H1 (cell line): ENCODE results near the gene RAB26. TPM values are rescaled to one million over a fixed set of nuclear protein-coding genes. Genes with fewer than 3 reads are reported as not detected.

ENCODE experiments used
- CTCF ChIA-PET: fragments of 300-600 bp; sonication (Branson Sonifier 250); formaldehyde crosslinking; loops from one replicate; lab custom pipeline; 2021; ENCODE audit not compliant: partially characterized antibody; lab: Charles Lee
- POLR2A ChIA-PET: fragments of 300-600 bp; sonication (Branson Sonifier 250); formaldehyde crosslinking; loops from one replicate; lab custom pipeline; 2021; ENCODE audit warnings: inconsistent platforms; ENCODE audit not compliant: partially characterized antibody; lab: Charles Lee
- DNase-seq, 2 experiments: peaks; one replicate each; pipeline versions ENCODE4 v3.0.0 to v3.0.0-alpha.2; 2010 to 2022; ENCODE audit warnings: low spot score in 2 of 2, low read depth in 1 of 2, mixed read lengths in 1 of 2
- FAIRE-seq: peaks from 2 replicates; lab custom pipeline; 2011; peaks lifted over from hg19 to GRCh38; lab: Jason Lieb, UNC
- H2AFZ ChIP-seq: 2 replicates; pipeline ENCODE4 v1.8.1; 2012; ENCODE audit warnings: low read length, inconsistent platforms
- H2AK5ac ChIP-seq: 2 replicates; pipeline ENCODE4 v1.6.1; 2013; ENCODE audit warnings: low read depth, low read length
- H2BK120ac ChIP-seq: replicated peaks from 2 replicates; pipeline ENCODE3; 2013; ENCODE audit warnings: low read depth, low read length, inconsistent platforms
- H2BK12ac ChIP-seq: 2 replicates; pipeline ENCODE4 v1.6.1; 2013; ENCODE audit warnings: low read depth, low read length
- H2BK15ac ChIP-seq: 2 replicates; pipeline ENCODE4 v1.6.1; 2013; ENCODE audit warnings: low read length
- H2BK20ac ChIP-seq: 2 replicates; pipeline ENCODE4 v1.6.1; 2013; ENCODE audit warnings: low read length
- H2BK5ac ChIP-seq: 2 replicates; pipeline ENCODE4 v1.6.1; 2013; ENCODE audit warnings: low read depth, low read length
- H3K14ac ChIP-seq: 2 replicates; pipeline ENCODE4 v1.6.1; 2013; ENCODE audit warnings: inconsistent platforms; ENCODE audit not compliant: insufficient read length
- H3K18ac ChIP-seq: 2 replicates; pipeline ENCODE4 v1.6.1; 2013; ENCODE audit warnings: low read length; ENCODE audit errors: extremely low read depth
- H3K23ac ChIP-seq: 2 replicates; pipeline ENCODE4 v1.6.1; 2013; ENCODE audit warnings: inconsistent platforms; ENCODE audit not compliant: insufficient read length
- H3K23me2 ChIP-seq: 2 replicates; pipeline ENCODE4 v1.6.1; 2013; ENCODE audit warnings: low read depth, low read length
- H3K27ac ChIP-seq: 2 replicates; pipeline ENCODE4 v1.6.1; 2011; ENCODE audit warnings: low read depth, low read length, inconsistent platforms
- H3K27me3 ChIP-seq, 4 experiments: replicated peaks in 1 of 4; 1 replicate in 1 of 4; 2 replicates in 3 of 4; pipeline versions ENCODE4 v1.6.1 to v1.8.1; 2011 to 2013; ENCODE audit warnings: low read length in 3 of 4, mild to moderate bottlenecking in 3 of 4, inconsistent platforms in 2 of 4, mixed read lengths in 2 of 4, moderate library complexity in 1 of 4; ENCODE audit not compliant: control insufficient read depth in 3 of 4, insufficient read depth in 3 of 4; ENCODE audit errors: extremely low read depth in 1 of 4
- H3K36me3 ChIP-seq, 4 experiments: 2 replicates each; pipeline versions ENCODE4 v1.6.1 to v1.8.1; 2011 to 2013; ENCODE audit warnings: mild to moderate bottlenecking in 4 of 4, low read length in 3 of 4, moderate library complexity in 2 of 4, control low read depth in 1 of 4, inconsistent platforms in 1 of 4; ENCODE audit not compliant: insufficient read depth in 4 of 4, control insufficient read depth in 2 of 4
- H3K4ac ChIP-seq: replicated peaks from 2 replicates; pipeline ENCODE3; 2013; ENCODE audit warnings: low read length, low read depth, mixed read lengths, inconsistent platforms; ENCODE audit not compliant: insufficient read length
- H3K4me1 ChIP-seq, 4 experiments: replicated peaks in 1 of 4; 1 replicate in 1 of 4; 2 replicates in 3 of 4; pipeline versions ENCODE4 v1.6.1 to v1.8.1; 2011 to 2013; ENCODE audit warnings: low read length in 3 of 4, inconsistent platforms in 2 of 4, mixed read lengths in 1 of 4; ENCODE audit not compliant: insufficient read depth in 4 of 4, control insufficient read depth in 3 of 4
- H3K4me2 ChIP-seq, 2 experiments: 2 replicates each; pipeline versions ENCODE4 v1.6.1 to v1.8.1; 2011 to 2013; ENCODE audit warnings: low read depth in 2 of 2, low read length in 2 of 2, control low read depth in 1 of 2, inconsistent platforms in 1 of 2, mild to moderate bottlenecking in 1 of 2; ENCODE audit not compliant: insufficient read depth in 1 of 2
- H3K4me3 ChIP-seq, 4 experiments: fragments of 200-600, 300-600 bp in 1 of 4; sonication (generic), shearing (Covaris generic), sonication (Bioruptor Twin) in 1 of 4; 2 replicates each; pipeline versions ENCODE4 v1.5.1 to v1.8.1; 2011 to 2016; ENCODE audit warnings: low read length in 4 of 4, low read depth in 3 of 4, control low read depth in 2 of 4, inconsistent platforms in 2 of 4, mild to moderate bottlenecking in 2 of 4, mixed read lengths in 1 of 4, moderate library complexity in 1 of 4; ENCODE audit not compliant: insufficient read depth in 2 of 4; ENCODE audit errors: extremely low read depth in 1 of 4
- H3K56ac ChIP-seq: replicated peaks from 2 replicates; pipeline ENCODE3; 2013; ENCODE audit warnings: low read depth, mild to moderate bottlenecking, mixed read lengths, low read length, inconsistent platforms; ENCODE audit not compliant: insufficient read length
- H3K79me1 ChIP-seq: 2 replicates; pipeline ENCODE4 v1.6.1; 2013; ENCODE audit warnings: low read depth, low read length, control low read depth
- H3K79me2 ChIP-seq, 2 experiments: 2 replicates each; pipeline versions ENCODE4 v1.6.1 to v1.8.1; 2012 to 2013; ENCODE audit warnings: low read length in 2 of 2, mild to moderate bottlenecking in 2 of 2, inconsistent platforms in 1 of 2; ENCODE audit not compliant: insufficient read depth in 2 of 2, control insufficient read depth in 1 of 2
- H3K9ac ChIP-seq, 4 experiments: replicated peaks in 1 of 4; 1 replicate in 1 of 4; 2 replicates in 3 of 4; pipeline versions ENCODE4 v1.6.1 to v1.8.1; 2011 to 2013; ENCODE audit warnings: low read depth in 3 of 4, low read length in 3 of 4, control low read depth in 2 of 4, mild to moderate bottlenecking in 2 of 4, moderate library complexity in 2 of 4, inconsistent platforms in 1 of 4; ENCODE audit errors: extremely low read depth in 1 of 4
- H3K9me3 ChIP-seq, 2 experiments: 2 replicates each; pipeline versions ENCODE4 v1.6.1 to v1.8.1; 2012 to 2013; ENCODE audit warnings: mild to moderate bottlenecking in 2 of 2, moderate library complexity in 2 of 2, control low read depth in 1 of 2, inconsistent platforms in 1 of 2, low read depth in 1 of 2, low read length in 1 of 2, mixed read lengths in 1 of 2; ENCODE audit not compliant: insufficient read depth in 2 of 2
- H4K20me1 ChIP-seq, 2 experiments: replicated peaks in 1 of 2; 2 replicates each; pipeline versions ENCODE3 to v1.8.1; 2011 to 2013; ENCODE audit warnings: inconsistent platforms in 2 of 2, low read length in 2 of 2, mild to moderate bottlenecking in 1 of 2; ENCODE audit not compliant: insufficient read depth in 2 of 2, control insufficient read depth in 1 of 2
- H4K5ac ChIP-seq: 2 replicates; pipeline ENCODE4 v1.6.1; 2013; ENCODE audit warnings: low read length, low read depth, mixed read lengths, inconsistent platforms; ENCODE audit not compliant: insufficient read length
- H4K8ac ChIP-seq: 2 replicates; pipeline ENCODE4 v1.8.0; 2013; ENCODE audit warnings: mild to moderate bottlenecking, moderate library complexity, low read length, inconsistent platforms; ENCODE audit not compliant: insufficient read depth; ENCODE audit errors: extremely low read depth
- H4K91ac ChIP-seq: replicated peaks from 2 replicates; pipeline ENCODE3; 2013; ENCODE audit warnings: low read length, mixed read lengths, inconsistent platforms; ENCODE audit not compliant: insufficient read length
- ASH2L ChIP-seq: fragments of 200-600, 300-600 bp; sonication (generic); IDR thresholded peaks from one replicate; pipeline ENCODE4 v1.7.1; 2017; ENCODE audit warnings: low read length
- MAFK ChIP-seq: IDR thresholded peaks from 2 replicates; pipeline ENCODE4 v1.6.1; 2012; ENCODE audit warnings: low read depth, mild to moderate bottlenecking, improper control_type of control experiment, low read length
- RBBP5 ChIP-seq: IDR thresholded peaks from 2 replicates; pipeline ENCODE4 v1.7.1; 2012; ENCODE audit warnings: low read depth, mild to moderate bottlenecking, inconsistent platforms, low read length, moderate library complexity, borderline replicate concordance
- WGBS, 2 experiments: shearing (Covaris generic) in 1 of 2; methylation state at CpG; one replicate each; pipeline versions ENCODE4 v1.1.6 to v1.1.7; 2013 to 2015; ENCODE audit warnings: low lambda C conversion rate in 2 of 2, mixed read lengths in 2 of 2, inconsistent platforms in 1 of 2, low coverage in 1 of 2, missing lambda C conversion rate in 1 of 2; ENCODE audit not compliant: insufficient replicate concordance in 2 of 2, insufficient coverage in 1 of 2, insufficient read length in 1 of 2; ENCODE audit errors: extremely low coverage in 1 of 2, missing lambda C conversion rate in 1 of 2; 5-methylcytosine and 5-hydroxymethylcytosine counted together
- polyA plus RNA-seq, 7 experiments: library from polyadenylated mRNA; depleted of rRNA in 3 of 7; stranded (reverse) in 5 of 7; unstranded in 2 of 7; fragments of >200 nt in 5 of 7; fragments of 200-250 nt in 2 of 7; gene quantifications; 1 replicate in 5 of 7; 2 replicates in 1 of 7; 4 replicates in 1 of 7; pipeline versions ENCODE4 v1.2.1 to v1.2.3, GENCODE V29; 2011 to 2013; ENCODE audit warnings: missing spikeins in 2 of 7, mixed read lengths in 2 of 7
- total RNA-seq: library from RNA; stranded (reverse); fragmentation: NEBNext Ultra II Directional; extraction: Animal tissue kit (Norgen Biotek cat#: 25700); gene quantifications from 2 replicates; pipeline ENCODE4 v1.2.1, GENCODE V29; 2021

RAB26 gene
- total and polyA plus RNA-seq, 2 of the 8 experiments (the other 6 are each of a cell fraction or from before 2014, with no cell fraction given) = 4.3 to 5.4 TPM

GRCh38 chr16:2160915-2161551 lies 12.6 kb downstream of the RAB26 start:
- no peak overlapping the region for H4K5ac ChIP-seq
- TF ChIP-seq RBBP5 (no peak), ASH2L (no peak), MAFK (no peak)
- TF ChIP-seq, all 59 proteins: peak for 0
- Histone ChIP-seq H3K4me2 (no peak overlapping the region; a peak in 1 of 4 replicates), H3K27ac (peak overlapping the region; percentile 45; the same call in 1 of the 2 replicates), H2BK12ac (no peak overlapping the region), H2BK120ac (no peak overlapping the region), H3K27me3 (no peaks in the 10 kb centered on the region), H3K23ac (no peak overlapping the region), H3K4me3 (no peak overlapping the region), H3K14ac (no peak overlapping the region), H3K36me3 (peaks cover 4 to 12% (median 7%) of the 10 kb centered on the region in 4 experiments; a peak in 7 of 8 replicates), H3K56ac (no peak overlapping the region), H2AK5ac (peak overlapping the region; percentile 39; the same call in 1 of the 2 replicates), H3K9ac (no peak overlapping the region), H4K91ac (no peak overlapping the region), H3K79me2 (peaks cover 37 to 83% of the 10 kb centered on the region in 2 experiments), H2AFZ (no peak overlapping the region), H2BK5ac (no peak overlapping the region; the same call in 1 of the 2 replicates), H3K79me1 (peaks cover 28% of the 10 kb centered on the region), H3K18ac (no peak overlapping the region), H3K23me2 (peaks cover 7% of the 10 kb centered on the region; the same call in 1 of the 2 replicates), H2BK20ac (no peak overlapping the region), H4K8ac (peak overlapping the region; percentile 68), H3K9me3 (peaks cover 0 to 17% of the 10 kb centered on the region in 2 experiments; a peak in 1 of 4 replicates), H2BK15ac (no peak overlapping the region), H3K4ac (no peak overlapping the region), H4K20me1 (peaks cover 34 to 54% of the 10 kb centered on the region in 2 experiments), H3K4me1 (peaks cover 0 to 32% (median 19%) of the 10 kb centered on the region in 4 experiments; a peak in 5 of 7 replicates)
- DNase-seq (no peak), FAIRE-seq (no peak)
- 84% methylated on average over 9 of the region's 20 CpGs; no CpG with 5 or more reads in 1 of the 2 experiments for WGBS, 2 experiments
- POLR2A ChIA-PET = interaction anchor here (0.6 to 15.0 kb wide), 5 partner anchors 9 to 97 kb away, joined by 3 to 312 read pairs (median 4); partner anchors contain the start of genes CASKIN1 and RAB26
- CTCF ChIA-PET = interaction anchor here (1.0 to 1.4 kb wide), 2 partner anchors 13 to 17 kb away, joined by 3 to 5 read pairs; partner anchors contain the start of gene RAB26
